Hematopoietic multipotent progenitor cell treated with erythropoietin and hydrocortisone succinate and interleukin-3 and kit ligand, for 4 days (in vitro differentiated cells): Measurements from ENCODE around the gene NFYC.
"Not testable (repeated sequence)": the region's sequence is repeated elsewhere in the genome, so short reads cannot be mapped to it uniquely, and the experiment has no call there.

Experiments used
- DNase-seq: peaks from one replicate; pipeline ENCODE4 v3.0.0-alpha.2; 2015

Gene NFYC

GRCh38 chr1:40708750-40709099 lies 17.2 kb downstream of the NFYC start:
- DNase-seq, result peak; percentile 89

GRCh38 chr1:40709100-40709801 lies 17.7 kb downstream of the NFYC start:
- DNase-seq, result peak; percentile 98

GRCh38 chr1:40709802-40710278 lies 18.3 kb downstream of the NFYC start:
- DNase-seq, result no peak

GRCh38 chr1:40710581-40711315 lies 19.2 kb downstream of the NFYC start:
- no peak for DNase-seq

GRCh38 chr1:40711465-40712404 lies 20.2 kb downstream of the NFYC start:
- peak; percentile 54 for DNase-seq

GRCh38 chr1:40712405-40712944 lies 21.0 kb downstream of the NFYC start:
- DNase-seq, result no peak

GRCh38 chr1:40712997-40713396 lies 21.5 kb downstream of the NFYC start:
- peak; percentile 88 for DNase-seq

GRCh38 chr1:40715491-40716059 lies 24.1 kb downstream of the NFYC start:
- no peak for DNase-seq

GRCh38 chr1:40717065-40717464 lies 25.6 kb downstream of the NFYC start:
- DNase-seq, result no peak

- no peak for DNase-seq
Measured at GRCh38 chr1:40717955-40718354, 26.5 kb downstream of the NFYC start.

GRCh38 chr1:40720493-40720892 lies 29.0 kb downstream of the NFYC start:
- no peak for DNase-seq

- peak; percentile 28 for DNase-seq
Measured at GRCh38 chr1:40722622-40723021, 31.1 kb downstream of the NFYC start.

GRCh38 chr1:40723196-40723955 lies 31.9 kb downstream of the NFYC start:
- DNase-seq, result no peak

- not testable (repeated sequence) for DNase-seq
Measured at GRCh38 chr1:40727662-40728061, 36.2 kb downstream of the NFYC start.

GRCh38 chr1:40729316-40729862 lies 37.9 kb downstream of the NFYC start:
- not testable (repeated sequence) for DNase-seq

GRCh38 chr1:40732756-40733301 lies 41.3 kb downstream of the NFYC start:
- no peak for DNase-seq

GRCh38 chr1:40734882-40735628 lies 43.6 kb downstream of the NFYC start:
- DNase-seq, result peak; percentile 56

GRCh38 chr1:40736085-40736531 lies 44.6 kb downstream of the NFYC start:
- no peak for DNase-seq

GRCh38 chr1:40738831-40739230 lies 47.3 kb downstream of the NFYC start:
- no peak for DNase-seq

GRCh38 chr1:40739455-40740008 lies 48.0 kb downstream of the NFYC start:
- no peak for DNase-seq
